Frontal cortex (tissue), 4 donors: ENCODE results near the gene HARS1. TPM values are rescaled to one million over a fixed set of nuclear protein-coding genes. Genes with fewer than 3 reads are reported as not detected.
"Not testable (repeated sequence)": the region's sequence is repeated elsewhere in the genome, so short reads cannot be mapped to it uniquely, and the experiment has no call there.

Experiments
- DNase-seq, 2 donors: peaks; one replicate each; pipeline ENCODE4 v3.0.0; 2012; ENCODE audit warnings: low spot score in 2 of 2
- FAIRE-seq: peaks from 2 replicates; lab custom pipeline; 2012; peaks lifted over from hg19 to GRCh38; lab: Jason Lieb, UNC
- small RNA-seq: library from RNA; depleted of rRNA; stranded (forward); fragments of <200 nt; gene quantifications from one replicate; pipeline ENCODE3, GENCODE V24; 2014
- total RNA-seq: library from RNA; depleted of rRNA; stranded (reverse); fragments of >200 nt; gene quantifications from one replicate; pipeline ENCODE4 v1.2.3, GENCODE V29; 2014
- donor health status: control.
- donor health status: control.
- donor health status: control.

Gene HARS1
- total RNA-seq, 1 donor from 2014 or later: 74.2 TPM

- no peak for DNase-seq
- no peak for FAIRE-seq
Measured at GRCh38 chr5:140635291-140636257, 55.6 kb downstream of the HARS1 start.

GRCh38 chr5:140634103-140634502 lies 57.1 kb downstream of the HARS1 start:
- no peak for FAIRE-seq
- no peak for DNase-seq

GRCh38 chr5:140633501-140633900 lies 57.7 kb downstream of the HARS1 start:
- no peak for FAIRE-seq

GRCh38 chr5:140633021-140633471 lies 58.1 kb downstream of the HARS1 start, which contains the start of gene CD14:
Gene CD14 (minus strand): TSS chr5:140633175. CDS start chr5:140633071, 104 bp downstream.
- FAIRE-seq: no peak
- DNase-seq: peak in 1 of 2 donors; percentile 33

More at GRCh38 chr5:140633501-140633900, 57.7 kb downstream of the HARS1 start:
- no peak for DNase-seq

- DNase-seq: peak in 1 of 2 donors; percentile 43
- FAIRE-seq: no peak
Measured at GRCh38 chr5:140632366-140633020, 58.7 kb downstream of the HARS1 start.

GRCh38 chr5:140631831-140632365 lies 59.3 kb downstream of the HARS1 start:
- FAIRE-seq (no peak), DNase-seq (no peak)

GRCh38 chr5:140631036-140631417 lies 60.1 kb downstream of the HARS1 start:
- FAIRE-seq (no peak), DNase-seq (no peak)

GRCh38 chr5:140630292-140631035 lies 60.7 kb downstream of the HARS1 start:
- DNase-seq: no peak
- FAIRE-seq: no peak

- FAIRE-seq (no peak), DNase-seq (no peak)
Measured at GRCh38 chr5:140628711-140629110, 62.5 kb downstream of the HARS1 start.

GRCh38 chr5:140627972-140628371 lies 63.2 kb downstream of the HARS1 start:
- no peak for DNase-seq
- no peak for FAIRE-seq

- FAIRE-seq, DNase-seq: not testable (repeated sequence)
Measured at GRCh38 chr5:140624886-140625285, 66.3 kb downstream of the HARS1 start.

Small RNA genes within 50 kb of the gene (small RNA-seq; reads per million reads assigned to genes)
- 1.3 reads per million, percentile 73 among the genes with 10 or more reads in this experiment for gene VTRNA1-1
- not detected for gene VTRNA1-2
- gene VTRNA1-3: not detected

Other genes starting within 250 kb of the HARS1 start
- gene EIF4EBP3, start 143.7 kb downstream of the HARS1 start, total RNA-seq: not detected
- 17.1 TPM for gene SRA1, start 133.9 kb downstream of the HARS1 start, total RNA-seq
- 23.2 TPM for gene APBB3, start 126.8 kb downstream of the HARS1 start, total RNA-seq
- gene SLC35A4, start 126.5 kb downstream of the HARS1 start, total RNA-seq: 2.0 TPM
- gene CD14, start 58.2 kb downstream of the HARS1 start, total RNA-seq: 11.4 TPM
- gene TMCO6, start 51.9 kb downstream of the HARS1 start, total RNA-seq: 5.7 TPM
- gene NDUFA2, start 43.7 kb downstream of the HARS1 start, total RNA-seq: 28.5 TPM
- gene IK, start 43.5 kb downstream of the HARS1 start, total RNA-seq: 83.6 TPM
- gene WDR55, start 26.5 kb downstream of the HARS1 start, total RNA-seq: 12.6 TPM
- gene DND1, start 17.8 kb downstream of the HARS1 start, total RNA-seq: 0.82 TPM
- 25.7 TPM for gene HARS2, start 85 bp upstream of the HARS1 start, total RNA-seq
- gene ZMAT2, start 9.1 kb upstream of the HARS1 start, total RNA-seq: 68.1 TPM
- gene PCDHA1, start 94.8 kb upstream of the HARS1 start, total RNA-seq: 8.6 TPM
- 10.6 TPM for gene PCDHA2, start 103.5 kb upstream of the HARS1 start, total RNA-seq
- 16.3 TPM for gene PCDHA3, start 109.7 kb upstream of the HARS1 start, total RNA-seq
- gene PCDHA4, start 115.7 kb upstream of the HARS1 start, total RNA-seq: 12.2 TPM
- gene PCDHA5, start 130.2 kb upstream of the HARS1 start, total RNA-seq: 8.2 TPM
- gene PCDHA6, start 136.6 kb upstream of the HARS1 start, total RNA-seq: 17.1 TPM
- gene PCDHA7, start 142.9 kb upstream of the HARS1 start, total RNA-seq: 15.5 TPM
- gene PCDHA8, start 149.8 kb upstream of the HARS1 start, total RNA-seq: 8.2 TPM
- 9.8 TPM for gene PCDHA9, start 157.0 kb upstream of the HARS1 start, total RNA-seq
- 10.6 TPM for gene PCDHA10, start 164.5 kb upstream of the HARS1 start, total RNA-seq
- 29.3 TPM for gene PCDHA11, start 177.6 kb upstream of the HARS1 start, total RNA-seq
- gene PCDHA12, start 183.9 kb upstream of the HARS1 start, total RNA-seq: 11.0 TPM
- gene PCDHA13, start 190.8 kb upstream of the HARS1 start, total RNA-seq: 13.5 TPM
- gene PCDHAC1, start 234.9 kb upstream of the HARS1 start, total RNA-seq: 76.2 TPM